ENCODE data around the gene ATG7. TPM values are rescaled to one million over a fixed set of nuclear protein-coding genes. Genes with fewer than 3 reads are reported as not detected.

The ATG7 gene
- total RNA-seq, 1 experiment from 2014 or later = 29.3 TPM

DNA sequence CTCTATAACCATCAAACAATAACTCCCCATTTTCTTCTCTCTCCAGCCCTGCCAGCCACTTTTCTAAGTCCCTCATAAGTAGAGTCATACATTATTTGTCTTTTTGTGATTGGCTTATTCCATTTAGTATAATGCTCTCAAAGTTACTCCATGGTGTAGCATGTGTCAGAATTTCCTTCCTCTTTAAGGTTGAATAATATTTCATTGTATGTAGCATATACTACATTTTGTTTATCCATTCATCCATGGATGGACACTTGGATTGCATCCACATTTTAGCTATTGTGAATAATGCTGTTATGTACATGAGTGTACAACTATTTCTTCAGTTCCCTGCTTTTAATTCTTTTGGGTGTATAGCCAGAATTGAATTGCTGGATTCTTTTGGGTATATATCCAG lies 138.4 kb downstream of the ATG7 start:
- ChIA-PET CTCF (no interaction called here), RAD21 (ENCODE audit: low non-redundant PET in 1 of 2, low total read pairs in 2 of 2, uncharacterized antibody in 2 of 2, unreplicated experiment in 2 of 2) (no interaction called here), POLR2A (no interaction called here)
- Histone ChIP-seq H3K9me3 (ENCODE audit: control insufficient read depth in 1 of 2, insufficient read depth in 1 of 2, low read depth in 1 of 2, low read length in 2 of 2) (peaks cover 3 to 4% of the 10 kb centered on the region in 2 experiments; a peak in 2 of 4 replicates), H2AFZ (ENCODE audit: low read depth, low read length, poor library complexity, severe bottlenecking) (no peak overlapping the region), H3K27ac (ENCODE audit: low read depth, low read length) (no peak overlapping the region), H3K4me3 (replicated peaks in 1 of 2; ENCODE audit: low read depth in 1 of 2, low read length in 2 of 2) (no peak overlapping the region), H3K9ac (ENCODE audit: low read length) (no peak overlapping the region), H3K79me2 (ENCODE audit: insufficient read depth, low read length) (no peaks in the 10 kb centered on the region), H3K27me3 (ENCODE audit: insufficient read depth, low read length) (no peaks in the 10 kb centered on the region), H3K4me2 (ENCODE audit: low read length) (no peak overlapping the region), H3K4me1 (ENCODE audit: control insufficient read depth in 1 of 2, insufficient read depth in 2 of 2, low read length in 2 of 2) (no peaks in the 10 kb centered on the region), H3K36me3 (ENCODE audit: control insufficient read depth in 1 of 2, insufficient read depth in 2 of 2, low read length in 2 of 2) (no peaks in the 10 kb centered on the region; a peak in 1 of 4 replicates), H4K20me1 (ENCODE audit: insufficient read depth) (no peaks in the 10 kb centered on the region), H3K9me2 (ENCODE audit: insufficient read depth) (no peaks in the 10 kb centered on the region)
- ATAC-seq = no peak
- DNase-seq (ENCODE audit: low read depth, low spot score) = no peak
- BruUV-seq (replicated peaks) = no TSS peak
- intact Hi-C loops (cut with micrococcal nuclease) = no loop called here
- TF ChIP-seq, protein P1, sequence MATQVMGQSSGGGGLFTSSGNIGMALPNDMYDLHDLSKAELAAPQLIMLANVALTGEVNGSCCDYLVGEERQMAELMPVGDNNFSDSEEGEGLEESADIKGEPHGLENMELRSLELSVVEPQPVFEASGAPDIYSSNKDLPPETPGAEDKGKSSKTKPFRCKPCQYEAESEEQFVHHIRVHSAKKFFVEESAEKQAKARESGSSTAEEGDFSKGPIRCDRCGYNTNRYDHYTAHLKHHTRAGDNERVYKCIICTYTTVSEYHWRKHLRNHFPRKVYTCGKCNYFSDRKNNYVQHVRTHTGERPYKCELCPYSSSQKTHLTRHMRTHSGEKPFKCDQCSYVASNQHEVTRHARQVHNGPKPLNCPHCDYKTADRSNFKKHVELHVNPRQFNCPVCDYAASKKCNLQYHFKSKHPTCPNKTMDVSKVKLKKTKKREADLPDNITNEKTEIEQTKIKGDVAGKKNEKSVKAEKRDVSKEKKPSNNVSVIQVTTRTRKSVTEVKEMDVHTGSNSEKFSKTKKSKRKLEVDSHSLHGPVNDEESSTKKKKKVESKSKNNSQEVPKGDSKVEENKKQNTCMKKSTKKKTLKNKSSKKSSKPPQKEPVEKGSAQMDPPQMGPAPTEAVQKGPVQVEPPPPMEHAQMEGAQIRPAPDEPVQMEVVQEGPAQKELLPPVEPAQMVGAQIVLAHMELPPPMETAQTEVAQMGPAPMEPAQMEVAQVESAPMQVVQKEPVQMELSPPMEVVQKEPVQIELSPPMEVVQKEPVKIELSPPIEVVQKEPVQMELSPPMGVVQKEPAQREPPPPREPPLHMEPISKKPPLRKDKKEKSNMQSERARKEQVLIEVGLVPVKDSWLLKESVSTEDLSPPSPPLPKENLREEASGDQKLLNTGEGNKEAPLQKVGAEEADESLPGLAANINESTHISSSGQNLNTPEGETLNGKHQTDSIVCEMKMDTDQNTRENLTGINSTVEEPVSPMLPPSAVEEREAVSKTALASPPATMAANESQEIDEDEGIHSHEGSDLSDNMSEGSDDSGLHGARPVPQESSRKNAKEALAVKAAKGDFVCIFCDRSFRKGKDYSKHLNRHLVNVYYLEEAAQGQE (IDR thresholded peaks at IDR 0.05; ENCODE audit: low read depth) = no peak
- TF ChIP-seq FOSL1 (IDR thresholded peaks at IDR 0.05; ENCODE audit: low read depth) (no peak), EGR1 (IDR thresholded peaks at IDR 0.05; ENCODE audit: low read depth) (no peak), SRF (IDR thresholded peaks at IDR 0.05; ENCODE audit: low read depth) (no peak), ZFX (IDR thresholded peaks at IDR 0.05) (no peak), JUND (IDR thresholded peaks at IDR 0.05) (no peak), CEBPB (IDR thresholded peaks at IDR 0.05; ENCODE audit: low read depth) (no peak), ELF1 (IDR thresholded peaks at IDR 0.05; ENCODE audit: borderline replicate concordance, low read depth) (no peak), SIN3A (IDR thresholded peaks at IDR 0.05; ENCODE audit: low read depth) (no peak), POLR2AphosphoS5 (IDR thresholded peaks at IDR 0.05; ENCODE audit: low read depth, low read length) (no peak), EZH2 (IDR thresholded peaks at IDR 0.05) (no peak), CBX3 (IDR thresholded peaks at IDR 0.05; ENCODE audit: low read depth) (no peak), EZH2phosphoT487 (IDR thresholded peaks at IDR 0.05; ENCODE audit: borderline replicate concordance) (no peak), YY1 (IDR thresholded peaks at IDR 0.05; ENCODE audit: extremely low read depth, insufficient replicate concordance, low read depth, low read length) (no peak), SP1 (IDR thresholded peaks at IDR 0.05; ENCODE audit: low read depth) (no peak), POLR2A (IDR thresholded peaks at IDR 0.05; ENCODE audit: borderline replicate concordance, extremely low read depth, insufficient read depth, insufficient read length) (no peak), ZNF274 (IDR thresholded peaks at IDR 0.05; ENCODE audit: low read depth, low read length) (no peak)
- TF ChIP-seq, protein P2, sequence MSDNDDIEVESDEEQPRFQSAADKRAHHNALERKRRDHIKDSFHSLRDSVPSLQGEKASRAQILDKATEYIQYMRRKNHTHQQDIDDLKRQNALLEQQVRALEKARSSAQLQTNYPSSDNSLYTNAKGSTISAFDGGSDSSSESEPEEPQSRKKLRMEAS (IDR thresholded peaks at IDR 0.05) = no peak
- TF ChIP-seq, protein P3, sequence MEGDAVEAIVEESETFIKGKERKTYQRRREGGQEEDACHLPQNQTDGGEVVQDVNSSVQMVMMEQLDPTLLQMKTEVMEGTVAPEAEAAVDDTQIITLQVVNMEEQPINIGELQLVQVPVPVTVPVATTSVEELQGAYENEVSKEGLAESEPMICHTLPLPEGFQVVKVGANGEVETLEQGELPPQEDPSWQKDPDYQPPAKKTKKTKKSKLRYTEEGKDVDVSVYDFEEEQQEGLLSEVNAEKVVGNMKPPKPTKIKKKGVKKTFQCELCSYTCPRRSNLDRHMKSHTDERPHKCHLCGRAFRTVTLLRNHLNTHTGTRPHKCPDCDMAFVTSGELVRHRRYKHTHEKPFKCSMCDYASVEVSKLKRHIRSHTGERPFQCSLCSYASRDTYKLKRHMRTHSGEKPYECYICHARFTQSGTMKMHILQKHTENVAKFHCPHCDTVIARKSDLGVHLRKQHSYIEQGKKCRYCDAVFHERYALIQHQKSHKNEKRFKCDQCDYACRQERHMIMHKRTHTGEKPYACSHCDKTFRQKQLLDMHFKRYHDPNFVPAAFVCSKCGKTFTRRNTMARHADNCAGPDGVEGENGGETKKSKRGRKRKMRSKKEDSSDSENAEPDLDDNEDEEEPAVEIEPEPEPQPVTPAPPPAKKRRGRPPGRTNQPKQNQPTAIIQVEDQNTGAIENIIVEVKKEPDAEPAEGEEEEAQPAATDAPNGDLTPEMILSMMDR (IDR thresholded peaks at IDR 0.05 in 2 of 3, conservative IDR thresholded peaks at IDR 0.05 in 1 of 3; ENCODE audit: borderline replicate concordance in 1 of 3, insufficient read depth in 1 of 3, low read depth in 2 of 3, low read length in 2 of 3) = no peak
- TF ChIP-seq, protein P4, sequence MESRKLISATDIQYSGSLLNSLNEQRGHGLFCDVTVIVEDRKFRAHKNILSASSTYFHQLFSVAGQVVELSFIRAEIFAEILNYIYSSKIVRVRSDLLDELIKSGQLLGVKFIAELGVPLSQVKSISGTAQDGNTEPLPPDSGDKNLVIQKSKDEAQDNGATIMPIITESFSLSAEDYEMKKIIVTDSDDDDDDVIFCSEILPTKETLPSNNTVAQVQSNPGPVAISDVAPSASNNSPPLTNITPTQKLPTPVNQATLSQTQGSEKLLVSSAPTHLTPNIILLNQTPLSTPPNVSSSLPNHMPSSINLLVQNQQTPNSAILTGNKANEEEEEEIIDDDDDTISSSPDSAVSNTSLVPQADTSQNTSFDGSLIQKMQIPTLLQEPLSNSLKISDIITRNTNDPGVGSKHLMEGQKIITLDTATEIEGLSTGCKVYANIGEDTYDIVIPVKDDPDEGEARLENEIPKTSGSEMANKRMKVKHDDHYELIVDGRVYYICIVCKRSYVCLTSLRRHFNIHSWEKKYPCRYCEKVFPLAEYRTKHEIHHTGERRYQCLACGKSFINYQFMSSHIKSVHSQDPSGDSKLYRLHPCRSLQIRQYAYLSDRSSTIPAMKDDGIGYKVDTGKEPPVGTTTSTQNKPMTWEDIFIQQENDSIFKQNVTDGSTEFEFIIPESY (IDR thresholded peaks at IDR 0.05; ENCODE audit: extremely low read depth, insufficient replicate concordance, low read length) = no peak

Measured in HCT116 (cell line).